MM.1S (cell line): ENCODE data around the gene LILRA1.

Experiments
- EZH2 ChIP-seq: fragments of 300-600 bp; sonication (generic); optimal IDR thresholded peaks from 2 replicates; pipeline ENCODE3; 2017; ENCODE audit warnings: low read depth, mild to moderate bottlenecking, antibody characterized with exemption, low read length, mixed read lengths
- EZH2phosphoT487 ChIP-seq: fragments of 300-600 bp; sonication (generic); IDR thresholded peaks from 2 replicates; pipeline ENCODE4 v1.6.1; 2018; ENCODE audit warnings: antibody characterized with exemption, low read length
- TF ChIP-seq, protein P1 (sequence below): fragments of 300-600 bp; sonication (generic); IDR thresholded peaks from 2 replicates; pipeline ENCODE4 v1.5.1; 2016; ENCODE audit warnings: antibody characterized with exemption, low read length, mixed read lengths

- no peak for TF ChIP-seq EZH2
- TF ChIP-seq, protein P1, sequence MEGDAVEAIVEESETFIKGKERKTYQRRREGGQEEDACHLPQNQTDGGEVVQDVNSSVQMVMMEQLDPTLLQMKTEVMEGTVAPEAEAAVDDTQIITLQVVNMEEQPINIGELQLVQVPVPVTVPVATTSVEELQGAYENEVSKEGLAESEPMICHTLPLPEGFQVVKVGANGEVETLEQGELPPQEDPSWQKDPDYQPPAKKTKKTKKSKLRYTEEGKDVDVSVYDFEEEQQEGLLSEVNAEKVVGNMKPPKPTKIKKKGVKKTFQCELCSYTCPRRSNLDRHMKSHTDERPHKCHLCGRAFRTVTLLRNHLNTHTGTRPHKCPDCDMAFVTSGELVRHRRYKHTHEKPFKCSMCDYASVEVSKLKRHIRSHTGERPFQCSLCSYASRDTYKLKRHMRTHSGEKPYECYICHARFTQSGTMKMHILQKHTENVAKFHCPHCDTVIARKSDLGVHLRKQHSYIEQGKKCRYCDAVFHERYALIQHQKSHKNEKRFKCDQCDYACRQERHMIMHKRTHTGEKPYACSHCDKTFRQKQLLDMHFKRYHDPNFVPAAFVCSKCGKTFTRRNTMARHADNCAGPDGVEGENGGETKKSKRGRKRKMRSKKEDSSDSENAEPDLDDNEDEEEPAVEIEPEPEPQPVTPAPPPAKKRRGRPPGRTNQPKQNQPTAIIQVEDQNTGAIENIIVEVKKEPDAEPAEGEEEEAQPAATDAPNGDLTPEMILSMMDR, result no peak
- no peak for TF ChIP-seq EZH2phosphoT487
These were observed 44.2 kb upstream of the LILRA1 start for GRCh38 chr19:54549224-54549623.
